Measurements from ENCODE around the gene PTPRJ.

DNA sequence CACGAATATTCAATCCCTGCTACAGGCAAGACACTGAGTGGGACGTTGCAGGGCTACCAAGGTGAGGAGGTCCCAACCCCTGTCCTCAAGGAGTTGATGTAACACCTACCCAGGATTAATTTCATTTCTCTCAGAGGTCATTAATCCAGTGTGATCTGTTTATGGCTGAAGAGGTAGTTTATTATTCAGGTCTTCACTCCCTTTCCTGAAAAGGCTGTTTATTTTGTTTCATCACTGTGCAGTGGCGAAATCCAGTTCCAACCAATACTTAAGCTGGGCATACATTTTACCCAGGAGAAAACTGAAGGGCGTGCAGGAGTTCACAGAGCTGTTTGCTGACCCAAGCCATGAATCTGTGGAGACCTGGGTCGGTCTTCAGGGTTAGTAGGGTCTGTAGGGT, 2.7 kb upstream of the PTPRJ start:
- TF ChIP-seq NFIC (IDR thresholded peaks at IDR 0.05) (no peak), ZNF282 (CRISPR knock-in tag; IDR thresholded peaks at IDR 0.05) (no peak), RAD51 (IDR thresholded peaks at IDR 0.05; ENCODE audit: borderline replicate concordance, low read depth) (no peak), TCF7L2 (IDR thresholded peaks at IDR 0.05; ENCODE audit: low read depth, low read length) (no peak), CBX5 (IDR thresholded peaks at IDR 0.05; ENCODE audit: borderline replicate concordance, low read depth) (no peak), MTA1 (IDR thresholded peaks at IDR 0.05; ENCODE audit: borderline replicate concordance) (no peak), LEF1 (IDR thresholded peaks at IDR 0.05) (no peak), BMI1 (IDR thresholded peaks at IDR 0.05; ENCODE audit: low read length) (no peak), ESRRA (IDR thresholded peaks at IDR 0.05; ENCODE audit: borderline replicate concordance, low read depth) (no peak)
- TF ChIP-seq, protein P1, sequence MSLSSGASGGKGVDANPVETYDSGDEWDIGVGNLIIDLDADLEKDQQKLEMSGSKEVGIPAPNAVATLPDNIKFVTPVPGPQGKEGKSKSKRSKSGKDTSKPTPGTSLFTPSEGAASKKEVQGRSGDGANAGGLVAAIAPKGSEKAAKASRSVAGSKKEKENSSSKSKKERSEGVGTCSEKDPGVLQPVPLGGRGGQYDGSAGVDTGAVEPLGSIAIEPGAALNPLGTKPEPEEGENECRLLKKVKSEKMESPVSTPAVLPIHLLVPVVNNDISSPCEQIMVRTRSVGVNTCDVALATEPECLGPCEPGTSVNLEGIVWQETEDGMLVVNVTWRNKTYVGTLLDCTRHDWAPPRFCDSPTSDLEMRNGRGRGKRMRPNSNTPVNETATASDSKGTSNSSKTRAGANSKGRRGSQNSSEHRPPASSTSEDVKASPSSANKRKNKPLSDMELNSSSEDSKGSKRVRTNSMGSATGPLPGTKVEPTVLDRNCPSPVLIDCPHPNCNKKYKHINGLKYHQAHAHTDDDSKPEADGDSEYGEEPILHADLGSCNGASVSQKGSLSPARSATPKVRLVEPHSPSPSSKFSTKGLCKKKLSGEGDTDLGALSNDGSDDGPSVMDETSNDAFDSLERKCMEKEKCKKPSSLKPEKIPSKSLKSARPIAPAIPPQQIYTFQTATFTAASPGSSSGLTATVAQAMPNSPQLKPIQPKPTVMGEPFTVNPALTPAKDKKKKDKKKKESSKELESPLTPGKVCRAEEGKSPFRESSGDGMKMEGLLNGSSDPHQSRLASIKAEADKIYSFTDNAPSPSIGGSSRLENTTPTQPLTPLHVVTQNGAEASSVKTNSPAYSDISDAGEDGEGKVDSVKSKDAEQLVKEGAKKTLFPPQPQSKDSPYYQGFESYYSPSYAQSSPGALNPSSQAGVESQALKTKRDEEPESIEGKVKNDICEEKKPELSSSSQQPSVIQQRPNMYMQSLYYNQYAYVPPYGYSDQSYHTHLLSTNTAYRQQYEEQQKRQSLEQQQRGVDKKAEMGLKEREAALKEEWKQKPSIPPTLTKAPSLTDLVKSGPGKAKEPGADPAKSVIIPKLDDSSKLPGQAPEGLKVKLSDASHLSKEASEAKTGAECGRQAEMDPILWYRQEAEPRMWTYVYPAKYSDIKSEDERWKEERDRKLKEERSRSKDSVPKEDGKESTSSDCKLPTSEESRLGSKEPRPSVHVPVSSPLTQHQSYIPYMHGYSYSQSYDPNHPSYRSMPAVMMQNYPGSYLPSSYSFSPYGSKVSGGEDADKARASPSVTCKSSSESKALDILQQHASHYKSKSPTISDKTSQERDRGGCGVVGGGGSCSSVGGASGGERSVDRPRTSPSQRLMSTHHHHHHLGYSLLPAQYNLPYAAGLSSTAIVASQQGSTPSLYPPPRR (CRISPR knock-in tag; IDR thresholded peaks at IDR 0.05; ENCODE audit: borderline replicate concordance) = no peak
- TF ChIP-seq, protein P2, sequence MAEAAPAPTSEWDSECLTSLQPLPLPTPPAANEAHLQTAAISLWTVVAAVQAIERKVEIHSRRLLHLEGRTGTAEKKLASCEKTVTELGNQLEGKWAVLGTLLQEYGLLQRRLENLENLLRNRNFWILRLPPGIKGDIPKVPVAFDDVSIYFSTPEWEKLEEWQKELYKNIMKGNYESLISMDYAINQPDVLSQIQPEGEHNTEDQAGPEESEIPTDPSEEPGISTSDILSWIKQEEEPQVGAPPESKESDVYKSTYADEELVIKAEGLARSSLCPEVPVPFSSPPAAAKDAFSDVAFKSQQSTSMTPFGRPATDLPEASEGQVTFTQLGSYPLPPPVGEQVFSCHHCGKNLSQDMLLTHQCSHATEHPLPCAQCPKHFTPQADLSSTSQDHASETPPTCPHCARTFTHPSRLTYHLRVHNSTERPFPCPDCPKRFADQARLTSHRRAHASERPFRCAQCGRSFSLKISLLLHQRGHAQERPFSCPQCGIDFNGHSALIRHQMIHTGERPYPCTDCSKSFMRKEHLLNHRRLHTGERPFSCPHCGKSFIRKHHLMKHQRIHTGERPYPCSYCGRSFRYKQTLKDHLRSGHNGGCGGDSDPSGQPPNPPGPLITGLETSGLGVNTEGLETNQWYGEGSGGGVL (CRISPR knock-in tag; IDR thresholded peaks at IDR 0.05) = no peak
- TF ChIP-seq, protein P3, sequence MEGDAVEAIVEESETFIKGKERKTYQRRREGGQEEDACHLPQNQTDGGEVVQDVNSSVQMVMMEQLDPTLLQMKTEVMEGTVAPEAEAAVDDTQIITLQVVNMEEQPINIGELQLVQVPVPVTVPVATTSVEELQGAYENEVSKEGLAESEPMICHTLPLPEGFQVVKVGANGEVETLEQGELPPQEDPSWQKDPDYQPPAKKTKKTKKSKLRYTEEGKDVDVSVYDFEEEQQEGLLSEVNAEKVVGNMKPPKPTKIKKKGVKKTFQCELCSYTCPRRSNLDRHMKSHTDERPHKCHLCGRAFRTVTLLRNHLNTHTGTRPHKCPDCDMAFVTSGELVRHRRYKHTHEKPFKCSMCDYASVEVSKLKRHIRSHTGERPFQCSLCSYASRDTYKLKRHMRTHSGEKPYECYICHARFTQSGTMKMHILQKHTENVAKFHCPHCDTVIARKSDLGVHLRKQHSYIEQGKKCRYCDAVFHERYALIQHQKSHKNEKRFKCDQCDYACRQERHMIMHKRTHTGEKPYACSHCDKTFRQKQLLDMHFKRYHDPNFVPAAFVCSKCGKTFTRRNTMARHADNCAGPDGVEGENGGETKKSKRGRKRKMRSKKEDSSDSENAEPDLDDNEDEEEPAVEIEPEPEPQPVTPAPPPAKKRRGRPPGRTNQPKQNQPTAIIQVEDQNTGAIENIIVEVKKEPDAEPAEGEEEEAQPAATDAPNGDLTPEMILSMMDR (IDR thresholded peaks at IDR 0.05 in 2 of 3, conservative IDR thresholded peaks at IDR 0.05 in 1 of 3; ENCODE audit: insufficient read depth in 2 of 3, low read depth in 1 of 3, low read length in 3 of 3) = no peak
- TF ChIP-seq, protein P4, sequence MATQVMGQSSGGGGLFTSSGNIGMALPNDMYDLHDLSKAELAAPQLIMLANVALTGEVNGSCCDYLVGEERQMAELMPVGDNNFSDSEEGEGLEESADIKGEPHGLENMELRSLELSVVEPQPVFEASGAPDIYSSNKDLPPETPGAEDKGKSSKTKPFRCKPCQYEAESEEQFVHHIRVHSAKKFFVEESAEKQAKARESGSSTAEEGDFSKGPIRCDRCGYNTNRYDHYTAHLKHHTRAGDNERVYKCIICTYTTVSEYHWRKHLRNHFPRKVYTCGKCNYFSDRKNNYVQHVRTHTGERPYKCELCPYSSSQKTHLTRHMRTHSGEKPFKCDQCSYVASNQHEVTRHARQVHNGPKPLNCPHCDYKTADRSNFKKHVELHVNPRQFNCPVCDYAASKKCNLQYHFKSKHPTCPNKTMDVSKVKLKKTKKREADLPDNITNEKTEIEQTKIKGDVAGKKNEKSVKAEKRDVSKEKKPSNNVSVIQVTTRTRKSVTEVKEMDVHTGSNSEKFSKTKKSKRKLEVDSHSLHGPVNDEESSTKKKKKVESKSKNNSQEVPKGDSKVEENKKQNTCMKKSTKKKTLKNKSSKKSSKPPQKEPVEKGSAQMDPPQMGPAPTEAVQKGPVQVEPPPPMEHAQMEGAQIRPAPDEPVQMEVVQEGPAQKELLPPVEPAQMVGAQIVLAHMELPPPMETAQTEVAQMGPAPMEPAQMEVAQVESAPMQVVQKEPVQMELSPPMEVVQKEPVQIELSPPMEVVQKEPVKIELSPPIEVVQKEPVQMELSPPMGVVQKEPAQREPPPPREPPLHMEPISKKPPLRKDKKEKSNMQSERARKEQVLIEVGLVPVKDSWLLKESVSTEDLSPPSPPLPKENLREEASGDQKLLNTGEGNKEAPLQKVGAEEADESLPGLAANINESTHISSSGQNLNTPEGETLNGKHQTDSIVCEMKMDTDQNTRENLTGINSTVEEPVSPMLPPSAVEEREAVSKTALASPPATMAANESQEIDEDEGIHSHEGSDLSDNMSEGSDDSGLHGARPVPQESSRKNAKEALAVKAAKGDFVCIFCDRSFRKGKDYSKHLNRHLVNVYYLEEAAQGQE (IDR thresholded peaks at IDR 0.05; ENCODE audit: borderline replicate concordance) = no peak
- TF ChIP-seq, protein P4 (CRISPR knock-in tag; IDR thresholded peaks at IDR 0.05; ENCODE audit: low read depth) = no peak

All from K562 (cell line).